ENCODE results near the gene SNCAIP. TPM values are rescaled to one million over a fixed set of nuclear protein-coding genes. Genes with fewer than 3 reads are reported as not detected.

The SNCAIP gene
- total RNA-seq, 1 experiment from 2014 or later = 3.0 TPM

GRCh38 chr5:122390694-122391093, 78.7 kb downstream of the SNCAIP start:
- H3K79me1 ChIP-seq (ENCODE audit: insufficient read depth, low read depth, low read length, poor library complexity, severe bottlenecking) = no peaks in the 10 kb centered on the region
- H3K18ac ChIP-seq (ENCODE audit: insufficient read length, low read depth, low read length) = no peak overlapping the region
- H4K5ac ChIP-seq (ENCODE audit: insufficient read length, low read depth, low read length) = no peak overlapping the region
- no peaks in the 10 kb centered on the region for H3K36me3 Mint-ChIP-seq (ENCODE audit: insufficient read depth in 1 of 3, low read depth in 3 of 3)
- H2AK5ac ChIP-seq (ENCODE audit: insufficient read length, low read length) = no peak overlapping the region
- H3K23ac ChIP-seq (ENCODE audit: insufficient read length, low read depth, low read length) = no peak overlapping the region
- no peak overlapping the region for H3K56ac ChIP-seq (ENCODE audit: insufficient read length, low read depth, low read length)
- H3K23me2 ChIP-seq (ENCODE audit: insufficient read length, low read depth, low read length, poor library complexity, severe bottlenecking) = no peaks in the 10 kb centered on the region
- H4K8ac ChIP-seq (replicated peaks; ENCODE audit: insufficient read length, low read depth, low read length) = no peak overlapping the region
- H3K9ac ChIP-seq (ENCODE audit: extremely low read depth, insufficient read length, low read length) = no peak overlapping the region
- H2BK5ac ChIP-seq (ENCODE audit: insufficient read length, low read length) = no peak overlapping the region
- H4K20me1 ChIP-seq (ENCODE audit: control insufficient read depth, insufficient read depth, insufficient read length) = no peaks in the 10 kb centered on the region
- H2BK20ac ChIP-seq (ENCODE audit: low read depth, low read length, poor library complexity, severe bottlenecking) = no peak overlapping the region
- no peak for TF ChIP-seq CTCF (conservative IDR thresholded peaks at IDR 0.05)
- H3K4ac ChIP-seq (ENCODE audit: low read depth, low read length) = no peak overlapping the region
- no peak overlapping the region for H2BK15ac ChIP-seq (ENCODE audit: low read depth, low read length)
- no peak overlapping the region for H2BK120ac ChIP-seq (ENCODE audit: low read depth, low read length, poor library complexity, severe bottlenecking)
- H2BK12ac ChIP-seq (ENCODE audit: insufficient read length, low read depth, low read length) = no peak overlapping the region
- H3K27ac ChIP-seq (ENCODE audit: insufficient read length, low read depth, low read length) = no peak overlapping the region
- no CpG with 5 or more reads among the region's 3 CpGs for WGBS (ENCODE audit: extremely low coverage, insufficient read length, low lambda C conversion rate)
- H3K4me3 Mint-ChIP-seq = no peak overlapping the region
- no peaks in the 10 kb centered on the region for H3K27me3 Mint-ChIP-seq (ENCODE audit: low read depth)
- peaks cover 5% of the 10 kb centered on the region; the same call in 1 of the 2 replicates for H3K4me1 ChIP-seq (ENCODE audit: insufficient read depth, low read length)
- no peaks in the 10 kb centered on the region for H3K79me2 ChIP-seq (ENCODE audit: insufficient read depth, low read length)
- H4K91ac ChIP-seq (ENCODE audit: insufficient read length, low read depth, low read length) = no peak overlapping the region
- H3K27me3 ChIP-seq (ENCODE audit: insufficient read depth, low read length) = no peaks in the 10 kb centered on the region
- H3K9me3 ChIP-seq (ENCODE audit: control insufficient read depth, low read depth, low read length) = no peaks in the 10 kb centered on the region
- H3K14ac ChIP-seq (ENCODE audit: insufficient read depth, low read length) = no peak overlapping the region
- peaks cover 20 to 21% of the 10 kb centered on the region in 2 experiments for H3K4me1 Mint-ChIP-seq
- H3K27ac Mint-ChIP-seq = no peak overlapping the region
- H3K4me2 ChIP-seq (ENCODE audit: insufficient read depth, insufficient read length, low read length) = no peak overlapping the region
- no peak overlapping the region for H2AFZ ChIP-seq (ENCODE audit: low read length)
- no peak overlapping the region for H3T11ph ChIP-seq (ENCODE audit: low read length)
- DNase-seq = no peak
- no peaks in the 10 kb centered on the region for H3K9me3 Mint-ChIP-seq
